GM19193 (cell line): ENCODE results near the gene BCKDHB.

Source experiments
- POLR2A ChIP-seq: IDR thresholded peaks from 4 replicates; pipeline ENCODE4 v1.6.1; 2011; ENCODE audit not compliant: insufficient read depth, insufficient read length; ENCODE audit errors: extremely low read depth

BCKDHB gene

DNA sequence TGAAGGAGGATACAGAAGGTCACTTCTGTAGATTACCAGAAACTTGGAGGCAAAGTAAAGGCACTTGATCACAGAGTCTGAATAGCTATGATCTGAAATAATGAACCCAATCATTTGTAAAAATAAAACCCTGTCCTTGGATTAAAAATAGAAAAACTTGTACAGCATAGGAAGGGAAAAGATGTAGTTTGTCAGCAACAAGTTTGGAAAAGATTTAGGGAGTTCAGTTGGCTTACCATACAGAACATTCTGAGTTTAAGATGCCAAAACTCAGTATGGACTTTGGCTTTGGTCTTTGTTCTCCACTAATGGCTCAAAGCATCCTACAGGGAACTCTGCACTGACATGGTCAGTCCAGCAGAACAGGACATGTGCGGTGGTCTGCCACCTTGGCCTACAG is 240.6 kb downstream of the BCKDHB start:
- no peak for TF ChIP-seq POLR2A

DNA sequence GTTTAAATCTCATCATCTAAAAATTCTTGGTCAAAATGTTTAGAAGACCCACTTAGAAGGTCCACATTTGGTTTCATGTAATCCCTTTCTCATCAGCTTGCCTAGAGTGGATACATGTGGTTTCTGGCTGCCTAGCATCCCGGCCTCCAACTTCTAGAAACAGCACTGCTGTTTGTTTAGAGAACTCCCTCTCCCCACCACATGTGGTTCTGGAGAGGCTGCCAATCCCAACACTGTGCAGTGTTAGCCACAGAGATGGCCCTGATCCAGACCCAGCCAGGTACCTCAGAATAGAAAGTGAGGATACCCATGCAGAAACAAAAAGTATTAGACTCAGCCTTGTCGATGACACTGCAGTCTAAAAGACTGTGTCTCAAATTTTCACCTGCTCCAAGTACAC is 241.8 kb downstream of the BCKDHB start:
- TF ChIP-seq POLR2A, result no peak

DNA sequence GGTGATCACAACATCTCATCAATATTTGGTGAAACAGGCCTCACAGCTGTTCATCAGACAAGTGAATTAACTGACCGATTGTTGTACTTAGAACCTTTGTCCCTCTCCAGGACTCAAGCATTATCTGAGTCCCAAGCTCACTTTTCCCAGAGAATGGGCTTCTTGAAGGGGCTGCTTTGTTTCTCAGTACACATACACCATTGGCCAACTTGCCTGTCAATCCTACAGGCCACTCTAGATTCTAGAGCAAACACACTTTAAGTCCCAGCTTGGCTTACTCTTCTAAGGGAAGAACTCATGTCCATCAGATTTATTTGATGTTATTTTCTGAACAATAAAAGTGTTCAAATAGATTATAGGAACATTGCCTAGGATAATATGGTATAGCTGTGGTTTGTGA is 249.5 kb downstream of the BCKDHB start:
- no peak for TF ChIP-seq POLR2A

DNA sequence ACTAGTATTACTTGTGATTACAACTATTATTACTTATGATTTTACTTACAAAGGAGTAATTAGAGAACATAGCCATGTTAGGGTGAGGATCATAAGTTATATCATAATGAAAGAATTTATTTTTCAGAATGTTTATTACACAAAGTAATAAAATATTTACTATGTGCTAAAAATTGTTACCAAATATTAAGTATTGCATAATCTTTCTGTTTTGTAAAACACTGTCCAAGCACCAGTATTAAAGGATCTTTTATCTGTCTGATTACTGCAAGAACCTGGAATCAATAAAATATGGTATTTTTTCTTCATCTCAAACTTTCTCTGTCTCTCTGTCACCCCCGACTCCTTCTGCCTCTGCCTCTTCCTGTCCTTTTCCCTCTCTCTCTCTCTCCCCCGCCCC is 250.1 kb downstream of the BCKDHB start:
- TF ChIP-seq POLR2A, result no peak

DNA sequence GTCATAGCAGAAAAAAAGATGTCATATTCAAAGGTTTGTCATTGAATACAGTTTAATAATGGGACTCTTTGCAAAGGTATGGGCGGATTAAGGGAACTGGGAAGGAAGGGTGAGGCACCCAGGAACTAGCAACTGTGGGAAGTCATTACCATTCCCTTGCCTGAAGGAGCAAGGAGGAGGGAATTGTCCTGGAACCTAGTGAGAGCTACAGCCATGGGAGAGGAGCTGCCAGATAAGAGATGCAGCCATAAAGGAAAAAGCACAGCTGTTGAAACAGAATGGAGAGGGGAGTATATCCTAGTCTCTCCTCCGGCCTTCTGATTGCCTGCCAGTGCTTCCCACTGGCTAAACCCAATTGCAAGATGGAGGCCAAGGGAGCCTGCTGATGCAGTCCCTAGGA is 250.6 kb downstream of the BCKDHB start:
- no peak for TF ChIP-seq POLR2A

DNA sequence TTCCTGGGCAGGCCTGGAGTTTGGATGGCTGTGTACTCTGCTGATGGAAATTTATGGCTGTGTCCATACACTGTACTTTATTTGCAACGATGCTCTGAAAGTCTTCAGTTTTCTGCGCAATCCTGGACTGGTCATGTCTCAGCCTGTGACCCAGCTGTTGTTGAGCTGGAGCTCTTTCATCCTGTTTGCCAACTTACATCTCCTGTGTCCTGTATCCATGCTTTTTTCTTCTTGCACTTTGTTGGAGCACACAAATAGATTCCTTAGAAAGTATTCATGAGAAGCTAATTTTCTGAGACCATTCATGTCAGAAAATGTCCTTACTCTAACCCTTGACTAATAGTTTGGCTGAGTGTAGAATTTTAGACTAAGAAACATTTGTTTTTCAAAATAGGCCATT is 251.2 kb downstream of the BCKDHB start:
- TF ChIP-seq POLR2A, result no peak

DNA sequence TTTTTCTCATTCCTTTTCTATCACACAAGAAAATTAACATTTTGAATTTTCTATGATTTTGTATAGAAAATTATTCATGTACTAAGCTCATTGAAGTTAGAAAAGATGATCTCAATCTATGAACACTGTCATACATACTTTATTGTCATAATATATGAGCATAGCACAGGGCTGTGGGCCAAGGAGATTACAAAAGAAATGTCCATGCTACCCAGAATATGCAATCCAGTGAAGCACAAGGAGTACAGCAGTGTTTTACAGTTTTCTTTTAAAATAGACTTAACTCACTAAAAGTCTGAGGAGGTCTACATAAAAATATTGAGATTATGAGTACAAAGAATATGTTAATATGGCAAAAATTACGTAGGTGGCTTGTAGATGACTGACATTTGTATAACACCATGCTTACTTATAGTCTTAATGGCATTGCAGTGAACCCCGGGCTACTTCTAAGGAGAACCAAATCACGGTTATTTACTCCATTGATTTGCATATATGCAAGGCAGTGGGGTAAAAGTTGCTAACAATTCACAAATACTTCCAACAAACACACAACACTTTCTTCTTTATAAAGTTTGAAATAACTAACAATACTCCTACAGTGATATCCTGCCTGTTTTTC is 257.1 kb downstream of the BCKDHB start:
- no peak for TF ChIP-seq POLR2A

DNA sequence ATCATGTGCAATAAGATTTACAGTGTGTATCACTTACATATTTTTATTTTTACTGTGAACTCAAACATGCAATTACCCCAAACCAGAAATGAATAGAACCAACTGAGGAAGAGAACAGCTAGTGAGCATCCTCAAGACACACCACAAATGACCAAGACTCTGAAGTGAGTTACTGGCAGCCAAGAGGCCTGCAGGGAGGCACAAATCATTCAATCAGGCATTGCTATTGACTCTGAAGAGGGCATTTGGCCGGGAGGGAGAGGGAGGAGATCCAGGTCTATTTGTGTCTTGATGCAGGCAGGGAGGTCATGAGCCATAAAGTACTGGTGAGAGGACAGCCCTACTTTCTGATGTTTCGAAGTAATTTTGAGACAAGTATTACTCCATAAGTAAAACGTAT is 257.7 kb downstream of the BCKDHB start:
- no peak for TF ChIP-seq POLR2A

DNA sequence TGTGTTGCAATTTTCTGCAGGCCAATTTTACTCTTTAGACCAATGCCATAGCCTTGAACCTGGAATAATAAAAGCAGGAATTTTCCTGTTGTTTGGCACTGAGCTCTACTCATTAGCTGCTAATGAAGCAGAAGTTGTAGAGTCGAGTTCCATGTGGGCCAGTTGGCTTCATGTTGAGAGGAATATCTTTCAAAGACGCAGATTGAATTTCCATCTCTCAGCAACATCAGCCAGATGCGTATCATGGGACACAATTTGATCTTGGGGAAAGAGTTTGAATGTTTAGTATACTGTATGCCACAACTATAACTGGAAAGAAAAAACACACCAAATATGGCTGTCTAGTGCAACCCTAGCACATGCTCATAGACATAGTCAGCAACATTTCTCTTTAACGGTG is 259.6 kb downstream of the BCKDHB start:
- TF ChIP-seq POLR2A, result no peak

DNA sequence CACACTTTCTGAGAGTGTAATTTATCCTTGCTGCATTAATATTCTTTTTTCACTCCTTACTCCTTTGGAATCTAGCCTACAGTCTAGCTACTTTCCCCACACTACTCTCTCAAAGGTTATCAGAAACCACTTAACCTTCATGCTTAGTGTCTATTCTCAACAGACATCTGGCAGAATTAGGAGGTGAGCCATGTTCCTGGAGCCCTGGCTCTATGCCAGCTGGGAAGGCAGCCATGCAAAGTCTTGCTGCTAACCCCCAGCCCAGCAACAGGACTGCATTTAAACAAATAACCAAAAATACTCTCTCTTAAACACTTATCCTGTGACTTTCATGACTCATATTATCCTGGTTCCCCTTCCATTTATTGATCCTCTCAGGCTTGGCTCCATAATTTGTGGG is 260.2 kb downstream of the BCKDHB start:
- no peak for TF ChIP-seq POLR2A

DNA sequence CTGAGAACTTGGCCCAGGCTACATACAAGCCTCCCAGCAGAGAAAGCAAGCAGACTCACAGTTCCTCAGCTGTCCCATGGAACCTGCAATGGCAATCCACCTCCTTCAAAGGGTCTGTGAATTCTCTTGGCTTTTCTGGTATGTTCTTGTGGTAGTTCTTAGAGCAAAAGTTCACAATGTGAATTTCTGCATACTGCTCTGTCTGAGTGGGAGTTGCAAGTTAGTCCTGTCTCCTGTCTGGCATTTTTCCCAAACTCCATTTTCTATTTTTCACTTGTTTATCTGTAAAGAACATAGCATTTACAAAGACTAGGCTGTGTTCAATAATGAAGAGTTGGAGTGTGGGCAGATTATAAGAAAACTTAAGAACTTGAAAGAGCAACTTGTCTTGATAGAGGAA is 269.9 kb downstream of the BCKDHB start:
- TF ChIP-seq POLR2A, result no peak

DNA sequence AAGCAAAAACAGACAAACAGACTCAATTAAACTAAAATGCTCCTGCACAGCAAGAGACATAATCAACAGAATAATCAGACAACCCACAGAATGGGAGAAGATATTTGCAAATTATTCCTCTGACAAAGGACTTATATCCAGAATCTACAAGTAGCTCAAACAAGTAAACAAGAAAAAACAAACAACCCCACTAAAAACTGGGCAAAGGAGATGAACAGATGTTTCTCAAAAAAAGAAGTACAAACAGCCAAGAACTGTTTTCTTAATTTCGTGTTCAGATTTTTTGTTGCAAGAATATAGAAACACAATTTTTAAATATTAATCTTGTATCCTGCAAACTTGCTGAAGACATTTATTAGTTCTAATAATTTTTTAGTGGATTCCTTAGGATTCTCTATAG is 274.1 kb downstream of the BCKDHB start:
- no peak for TF ChIP-seq POLR2A

DNA sequence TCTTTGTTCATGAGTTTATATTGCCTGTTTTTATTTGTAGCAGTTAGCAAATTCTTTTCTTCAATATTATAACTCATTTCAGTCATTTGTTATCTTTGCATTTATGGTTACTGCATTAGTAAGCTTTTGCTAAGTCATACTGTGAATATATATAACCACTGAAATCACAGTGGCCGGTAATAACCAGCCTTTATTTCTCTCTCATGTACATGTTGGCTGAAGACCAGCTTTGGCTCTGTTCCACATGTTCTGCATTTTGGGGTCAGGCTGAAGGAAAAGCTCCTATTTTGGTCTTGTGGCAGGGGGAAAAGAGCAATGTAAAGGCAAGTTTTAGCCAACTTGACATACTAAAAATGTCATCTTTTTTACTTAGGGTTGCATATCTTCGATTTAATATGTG is 276.3 kb downstream of the BCKDHB start:
- TF ChIP-seq POLR2A, result no peak

DNA sequence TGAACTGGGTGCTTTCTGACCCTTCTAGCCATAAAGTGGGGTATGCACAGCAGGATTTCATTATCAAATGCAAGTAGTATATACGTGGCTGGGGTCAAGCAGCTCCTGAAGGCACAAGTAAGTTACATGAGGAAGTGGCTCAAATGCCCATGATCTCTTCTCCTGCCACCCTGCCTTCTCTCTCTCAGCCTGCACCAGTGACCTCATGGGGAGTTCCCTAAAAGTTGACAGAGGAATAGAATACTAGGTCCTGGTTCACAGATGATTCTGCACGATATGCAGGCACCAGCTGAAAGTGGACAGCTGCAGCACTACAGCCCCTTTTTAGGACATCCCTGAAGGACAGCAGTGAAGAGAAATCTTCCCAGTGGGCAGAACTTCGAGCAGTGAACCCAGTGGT is 282.0 kb downstream of the BCKDHB start:
- no peak for TF ChIP-seq POLR2A
